Ovary (tissue), 3 donors: ENCODE results near the gene LUC7L2.

ENCODE experiments used
- EP300 ChIP-seq: sonication (generic); formaldehyde crosslinking; IDR thresholded peaks from one replicate; pipeline ENCODE4 v1.6.1; 2017; ENCODE audit warnings: antibody characterized with exemption
- POLR2A ChIP-seq: fragments of 450-650 bp; IDR thresholded peaks from one replicate; pipeline ENCODE4 v1.6.1; 2017; ENCODE audit warnings: antibody characterized with exemption, mild to moderate bottlenecking, moderate library complexity
- TF ChIP-seq, protein P1 (sequence below), 3 donors: fragments of 450-650 bp in 2 of 3; fragments of 200-600 bp in 1 of 3; IDR thresholded peaks; one replicate each; pipeline versions ENCODE4 v1.5.1 to v1.8.0; 2016 to 2022; ENCODE audit warnings: antibody characterized with exemption in 3 of 3, mild to moderate bottlenecking in 1 of 3
- donor health status: DM: no; HTN: no; CAD: no.

GRCh38 chr7:139370943-139371313, 11.2 kb downstream of the LUC7L2 start:
- TF ChIP-seq, protein P1, sequence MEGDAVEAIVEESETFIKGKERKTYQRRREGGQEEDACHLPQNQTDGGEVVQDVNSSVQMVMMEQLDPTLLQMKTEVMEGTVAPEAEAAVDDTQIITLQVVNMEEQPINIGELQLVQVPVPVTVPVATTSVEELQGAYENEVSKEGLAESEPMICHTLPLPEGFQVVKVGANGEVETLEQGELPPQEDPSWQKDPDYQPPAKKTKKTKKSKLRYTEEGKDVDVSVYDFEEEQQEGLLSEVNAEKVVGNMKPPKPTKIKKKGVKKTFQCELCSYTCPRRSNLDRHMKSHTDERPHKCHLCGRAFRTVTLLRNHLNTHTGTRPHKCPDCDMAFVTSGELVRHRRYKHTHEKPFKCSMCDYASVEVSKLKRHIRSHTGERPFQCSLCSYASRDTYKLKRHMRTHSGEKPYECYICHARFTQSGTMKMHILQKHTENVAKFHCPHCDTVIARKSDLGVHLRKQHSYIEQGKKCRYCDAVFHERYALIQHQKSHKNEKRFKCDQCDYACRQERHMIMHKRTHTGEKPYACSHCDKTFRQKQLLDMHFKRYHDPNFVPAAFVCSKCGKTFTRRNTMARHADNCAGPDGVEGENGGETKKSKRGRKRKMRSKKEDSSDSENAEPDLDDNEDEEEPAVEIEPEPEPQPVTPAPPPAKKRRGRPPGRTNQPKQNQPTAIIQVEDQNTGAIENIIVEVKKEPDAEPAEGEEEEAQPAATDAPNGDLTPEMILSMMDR (IDR thresholded peaks at IDR 0.05) = no peak
- TF ChIP-seq POLR2A = no peak
- no peak for TF ChIP-seq EP300
